Middle frontal gyrus (tissue), 1 donor: ENCODE data around the gene FBXW12.
"Not testable (repeated sequence)": the region's sequence is repeated elsewhere in the genome, so short reads cannot be mapped to it uniquely, and the experiment has no call there.

Experiments used
- DNase-seq: peaks from one replicate; pipeline ENCODE4 v3.0.0-alpha.2; 2015; ENCODE audit warnings: low spot score; ENCODE audit errors: extremely low spot score

Gene FBXW12

GRCh38 chr3:48371651-48372376, at the start of gene FBXW12:
FBXW12 (plus strand) TSS chr3:48372219; CDS start chr3:48372768, 549 bp downstream.
- no peak for DNase-seq

- not testable (repeated sequence) for DNase-seq
These were observed 40.1 kb upstream of the FBXW12 start for GRCh38 chr3:48331706-48332435.

GRCh38 chr3:48333346-48334245, 38.4 kb upstream of the FBXW12 start, which contains the start of gene SPINK8:
SPINK8 (minus strand) TSS chr3:48333661; CDS start chr3:48328341, 5,320 bp downstream.
- DNase-seq, result not testable (repeated sequence)

GRCh38 chr3:48334605-48335004, 37.4 kb upstream of the FBXW12 start:
- DNase-seq, result no peak

- not testable (repeated sequence) for DNase-seq
These were observed 36.7 kb upstream of the FBXW12 start for GRCh38 chr3:48335286-48335685.

- not testable (repeated sequence) for DNase-seq
These were observed 34.5 kb upstream of the FBXW12 start for GRCh38 chr3:48337536-48337935.

GRCh38 chr3:48338635-48339034, 33.4 kb upstream of the FBXW12 start:
- no peak for DNase-seq

- DNase-seq, result no peak
These were observed 28.6 kb upstream of the FBXW12 start for GRCh38 chr3:48343432-48343831.

GRCh38 chr3:48344867-48345507, 27.0 kb upstream of the FBXW12 start:
- no peak for DNase-seq

GRCh38 chr3:48345946-48346572, 26.0 kb upstream of the FBXW12 start:
- DNase-seq, result no peak

- no peak for DNase-seq
These were observed 24.5 kb upstream of the FBXW12 start for GRCh38 chr3:48347500-48347899.

GRCh38 chr3:48352546-48352945, 19.5 kb upstream of the FBXW12 start:
- no peak for DNase-seq

- no peak for DNase-seq
These were observed 18.0 kb upstream of the FBXW12 start for GRCh38 chr3:48353987-48354386.

GRCh38 chr3:48356419-48356818, 15.6 kb upstream of the FBXW12 start:
- no peak for DNase-seq

GRCh38 chr3:48361928-48362327, 10.1 kb upstream of the FBXW12 start:
- no peak for DNase-seq

GRCh38 chr3:48364840-48365239, 7.2 kb upstream of the FBXW12 start:
- DNase-seq, result no peak

GRCh38 chr3:48367201-48367600, 4.8 kb upstream of the FBXW12 start:
- DNase-seq, result no peak

GRCh38 chr3:48369693-48370332, 2.2 kb upstream of the FBXW12 start:
- no peak for DNase-seq

GRCh38 chr3:48370333-48370713, 1.7 kb upstream of the FBXW12 start:
- DNase-seq, result no peak

GRCh38 chr3:48372377-48372770, 355 bp downstream of the FBXW12 start:
- no peak for DNase-seq
